ENCODE results near the gene CARMIL1. TPM values are rescaled to one million over a fixed set of nuclear protein-coding genes. Genes with fewer than 3 reads are reported as not detected.

Gene CARMIL1
- total RNA-seq, 4 donors from 2014 or later, result 13.6 to 33.2 (median 22.2) TPM

DNA sequence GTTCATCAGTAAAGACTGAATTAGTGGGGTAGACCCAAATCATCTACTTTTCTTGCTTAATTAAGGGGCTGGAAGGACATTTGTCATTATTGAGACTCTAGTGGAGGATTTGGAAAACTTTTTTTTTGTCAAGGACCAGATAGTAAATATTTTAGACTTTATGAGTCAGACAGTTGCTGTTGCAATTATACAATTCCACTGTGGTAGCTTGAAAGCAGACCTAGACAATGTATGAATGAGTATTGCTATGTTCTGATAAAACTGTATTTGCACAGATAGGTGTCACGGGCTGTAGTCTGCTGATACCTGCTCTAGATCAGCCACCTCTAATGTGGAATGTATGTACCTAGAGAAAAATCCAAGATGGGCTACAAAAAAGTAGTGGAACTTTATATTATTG, 175.0 kb downstream of the CARMIL1 start:
- TF ChIP-seq POLR2AphosphoS5 (IDR thresholded peaks at IDR 0.05) (no peak), POLR2A (IDR thresholded peaks at IDR 0.05) (no peak), EP300 (IDR thresholded peaks at IDR 0.05) (no peak)
- TF ChIP-seq, protein P1, sequence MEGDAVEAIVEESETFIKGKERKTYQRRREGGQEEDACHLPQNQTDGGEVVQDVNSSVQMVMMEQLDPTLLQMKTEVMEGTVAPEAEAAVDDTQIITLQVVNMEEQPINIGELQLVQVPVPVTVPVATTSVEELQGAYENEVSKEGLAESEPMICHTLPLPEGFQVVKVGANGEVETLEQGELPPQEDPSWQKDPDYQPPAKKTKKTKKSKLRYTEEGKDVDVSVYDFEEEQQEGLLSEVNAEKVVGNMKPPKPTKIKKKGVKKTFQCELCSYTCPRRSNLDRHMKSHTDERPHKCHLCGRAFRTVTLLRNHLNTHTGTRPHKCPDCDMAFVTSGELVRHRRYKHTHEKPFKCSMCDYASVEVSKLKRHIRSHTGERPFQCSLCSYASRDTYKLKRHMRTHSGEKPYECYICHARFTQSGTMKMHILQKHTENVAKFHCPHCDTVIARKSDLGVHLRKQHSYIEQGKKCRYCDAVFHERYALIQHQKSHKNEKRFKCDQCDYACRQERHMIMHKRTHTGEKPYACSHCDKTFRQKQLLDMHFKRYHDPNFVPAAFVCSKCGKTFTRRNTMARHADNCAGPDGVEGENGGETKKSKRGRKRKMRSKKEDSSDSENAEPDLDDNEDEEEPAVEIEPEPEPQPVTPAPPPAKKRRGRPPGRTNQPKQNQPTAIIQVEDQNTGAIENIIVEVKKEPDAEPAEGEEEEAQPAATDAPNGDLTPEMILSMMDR (IDR thresholded peaks at IDR 0.05), result no peak
- no peaks in the 10 kb centered on the region for H3K36me3 ChIP-seq
- 93% methylated on average over 1 of the region's 1 CpG for WGBS
- no peaks in the 10 kb centered on the region for H3K9me3 ChIP-seq
- peaks cover 7% of the 10 kb centered on the region for H3K4me1 ChIP-seq
- H3K27me3 ChIP-seq, result no peaks in the 10 kb centered on the region
- DNase-seq (ENCODE audit: low spot score in 2 of 2), result no peak
- H3K4me3 ChIP-seq, result no peak overlapping the region
- H3K27ac ChIP-seq, result no peak overlapping the region

DNA sequence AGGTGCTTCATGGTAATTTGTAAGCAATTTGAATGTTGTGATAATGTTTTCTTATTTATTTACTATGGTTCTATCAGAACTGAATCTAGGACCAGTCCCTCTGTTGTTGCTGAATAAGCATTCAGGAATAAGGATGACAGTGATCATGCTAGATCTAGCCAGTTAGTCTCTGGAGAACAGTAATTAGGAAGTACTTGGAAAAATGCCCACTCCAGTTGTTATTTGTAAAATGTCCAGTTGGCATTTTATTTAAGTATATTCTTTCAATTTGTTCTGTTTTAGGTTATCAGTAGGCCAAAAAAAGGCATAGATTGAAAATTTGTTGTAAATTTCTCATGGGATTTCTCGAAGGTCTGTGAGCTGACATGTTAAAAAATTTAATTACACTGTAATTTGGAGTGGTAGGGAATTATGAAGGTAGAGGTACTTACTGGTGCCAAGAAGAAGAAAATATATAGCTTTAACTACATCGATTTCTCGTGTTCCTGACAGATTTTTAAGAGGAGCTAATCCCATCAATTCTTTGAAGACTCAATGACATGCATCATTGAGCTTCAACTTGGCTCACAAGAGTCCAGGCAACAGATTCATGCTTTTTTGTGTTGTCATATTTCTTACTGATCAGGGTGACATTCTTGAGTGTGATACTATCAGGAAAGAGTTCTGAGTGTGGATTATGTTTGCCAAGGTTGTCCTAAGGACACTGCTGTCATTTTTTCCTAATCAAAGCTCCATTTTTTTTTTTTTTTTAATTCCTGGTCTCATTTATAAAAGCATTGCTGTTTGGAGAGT, 177.3 kb downstream of the CARMIL1 start:
- TF ChIP-seq POLR2AphosphoS5 (IDR thresholded peaks at IDR 0.05) (no peak), POLR2A (IDR thresholded peaks at IDR 0.05) (no peak), EP300 (IDR thresholded peaks at IDR 0.05) (no peak)
- TF ChIP-seq, protein P1 (IDR thresholded peaks at IDR 0.05), result no peak
- Histone ChIP-seq H3K36me3 (no peaks in the 10 kb centered on the region), H3K9me3 (no peaks in the 10 kb centered on the region), H3K4me1 (peaks cover 7% of the 10 kb centered on the region), H3K27me3 (no peaks in the 10 kb centered on the region), H3K4me3 (no peak overlapping the region), H3K27ac (no peak overlapping the region)
- WGBS, result 74% methylated on average over 3 of the region's 3 CpGs
- no peak for DNase-seq (ENCODE audit: low spot score in 2 of 2)

DNA sequence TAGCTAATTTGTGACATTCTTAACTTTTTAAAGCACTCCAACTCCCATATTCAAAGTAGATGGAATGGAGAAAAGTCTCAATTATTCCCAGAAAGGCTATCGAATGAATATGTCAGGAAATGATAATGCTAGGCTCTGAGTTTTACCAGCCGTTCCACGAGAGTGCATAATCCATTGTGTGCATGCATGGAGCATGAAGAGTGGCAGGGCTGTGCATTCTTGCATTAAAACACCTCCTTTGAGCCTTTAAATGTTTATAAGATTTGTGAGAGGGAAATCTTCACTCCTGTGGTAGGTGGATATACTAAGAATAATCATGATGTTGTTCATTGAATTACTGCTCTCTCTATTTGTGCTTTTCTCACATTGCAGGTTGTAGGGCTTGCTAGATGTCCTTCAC, 178.3 kb downstream of the CARMIL1 start:
- Histone ChIP-seq H3K36me3 (no peaks in the 10 kb centered on the region), H3K27me3 (no peaks in the 10 kb centered on the region), H3K9me3 (no peaks in the 10 kb centered on the region), H3K4me1 (peaks cover 7% of the 10 kb centered on the region), H3K27ac (no peak overlapping the region), H3K4me3 (no peak overlapping the region)
- 96% methylated on average over 3 of the region's 3 CpGs for WGBS
- TF ChIP-seq, protein P1 (IDR thresholded peaks at IDR 0.05), result no peak
- TF ChIP-seq EP300 (IDR thresholded peaks at IDR 0.05) (no peak), POLR2AphosphoS5 (IDR thresholded peaks at IDR 0.05) (no peak), POLR2A (IDR thresholded peaks at IDR 0.05) (no peak)
- no peak for DNase-seq (ENCODE audit: low spot score in 2 of 2)

DNA sequence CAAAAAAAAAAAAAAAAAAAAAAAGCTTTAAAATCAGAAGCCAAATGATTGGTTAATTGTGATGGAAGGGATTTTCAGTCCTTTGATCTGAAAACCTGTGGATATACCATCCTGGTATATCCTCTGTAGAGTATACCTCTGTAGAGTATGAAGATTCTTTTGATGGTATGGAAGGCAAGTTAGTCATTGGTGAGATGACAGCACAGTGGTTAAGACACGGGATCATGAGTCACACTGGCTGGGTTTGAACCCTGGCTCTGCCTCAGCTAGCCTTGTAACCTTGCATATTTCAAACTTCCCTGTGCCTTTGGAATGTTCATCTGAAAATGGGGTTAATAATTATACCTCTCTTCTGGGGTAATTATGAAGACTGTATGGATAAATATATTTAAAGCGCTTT, 179.3 kb downstream of the CARMIL1 start:
- H3K4me3 ChIP-seq, result no peak overlapping the region
- 68% methylated on average over 2 of the region's 2 CpGs for WGBS
- no peaks in the 10 kb centered on the region for H3K36me3 ChIP-seq
- H3K4me1 ChIP-seq, result peaks cover 7% of the 10 kb centered on the region
- no peaks in the 10 kb centered on the region for H3K27me3 ChIP-seq
- DNase-seq (ENCODE audit: low spot score in 2 of 2), result no peak
- no peak overlapping the region for H3K27ac ChIP-seq
- no peak for TF ChIP-seq EP300 (IDR thresholded peaks at IDR 0.05)
- no peak for TF ChIP-seq POLR2A (IDR thresholded peaks at IDR 0.05)
- TF ChIP-seq, protein P1 (IDR thresholded peaks at IDR 0.05), result no peak
- no peak for TF ChIP-seq POLR2AphosphoS5 (IDR thresholded peaks at IDR 0.05)
- H3K9me3 ChIP-seq, result no peaks in the 10 kb centered on the region

DNA sequence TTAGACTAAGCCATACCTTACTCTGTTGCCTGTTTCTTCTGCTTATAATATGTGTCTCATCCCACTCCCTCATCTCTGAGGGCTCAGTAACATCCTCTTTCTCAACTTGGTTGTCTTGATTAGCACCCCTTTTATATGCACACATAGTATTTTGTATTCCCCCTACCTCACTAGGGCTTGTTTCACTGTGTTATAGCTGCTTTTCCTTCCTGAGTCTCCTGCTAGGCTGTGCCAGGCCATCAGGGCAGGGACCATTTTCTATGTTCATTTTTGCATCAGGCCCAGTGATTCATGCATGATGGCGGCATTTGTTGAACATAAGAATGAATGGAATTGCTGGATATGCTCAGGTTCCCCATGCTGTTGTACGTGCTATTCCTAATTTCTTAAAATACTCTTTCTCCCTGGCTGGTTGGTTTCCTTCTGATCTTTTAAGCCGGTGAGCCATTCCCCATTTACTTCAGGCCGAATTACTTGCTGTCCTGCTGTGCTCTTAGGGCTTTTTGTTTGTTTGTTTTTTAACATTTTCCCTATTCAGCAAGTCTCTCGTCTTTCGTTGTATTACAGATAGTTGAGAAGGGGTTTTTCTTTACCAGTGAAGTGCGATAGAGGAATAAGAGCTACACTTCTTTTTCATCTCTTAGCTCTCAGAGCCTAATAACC, 183.2 kb downstream of the CARMIL1 start:
- TF ChIP-seq EP300 (IDR thresholded peaks at IDR 0.05) (no peak), POLR2AphosphoS5 (IDR thresholded peaks at IDR 0.05) (no peak), POLR2A (IDR thresholded peaks at IDR 0.05) (no peak)
- TF ChIP-seq, protein P1 (IDR thresholded peaks at IDR 0.05), result no peak
- no peaks in the 10 kb centered on the region for H3K36me3 ChIP-seq
- H3K27me3 ChIP-seq, result no peaks in the 10 kb centered on the region
- no peak overlapping the region for H3K27ac ChIP-seq
- no peaks in the 10 kb centered on the region for H3K4me1 ChIP-seq
- 91% methylated on average over 7 of the region's 7 CpGs for WGBS
- H3K4me3 ChIP-seq, result no peak overlapping the region
- no peak for DNase-seq (ENCODE audit: low spot score in 2 of 2)
- H3K9me3 ChIP-seq, result no peaks in the 10 kb centered on the region

All from suprapubic skin (tissue), 4 donors.